Prostate gland (tissue), 2 donors: ENCODE results near the gene TBC1D9B.

ENCODE experiments used
- CTCF ChIP-seq, 4 experiments: fragments of 200-600 bp in 2 of 4; fragments of 450-650 bp in 2 of 4; sonication (generic) in 2 of 4; IDR thresholded peaks; 1 replicate in 3 of 4; 2 replicates in 1 of 4; pipeline ENCODE4 v1.5.1; 2016 to 2019; ENCODE audit warnings: antibody characterized with exemption in 4 of 4, mild to moderate bottlenecking in 2 of 4, moderate library complexity in 2 of 4
- POLR2A ChIP-seq: fragments of 450-650 bp; IDR thresholded peaks from one replicate; pipeline ENCODE4 v1.6.1; 2016; ENCODE audit warnings: antibody characterized with exemption, mild to moderate bottlenecking
- POLR2AphosphoS5 ChIP-seq: sonication (generic); formaldehyde crosslinking; IDR thresholded peaks from one replicate; pipeline ENCODE4 v1.6.1; 2017; ENCODE audit warnings: antibody characterized with exemption

DNA sequence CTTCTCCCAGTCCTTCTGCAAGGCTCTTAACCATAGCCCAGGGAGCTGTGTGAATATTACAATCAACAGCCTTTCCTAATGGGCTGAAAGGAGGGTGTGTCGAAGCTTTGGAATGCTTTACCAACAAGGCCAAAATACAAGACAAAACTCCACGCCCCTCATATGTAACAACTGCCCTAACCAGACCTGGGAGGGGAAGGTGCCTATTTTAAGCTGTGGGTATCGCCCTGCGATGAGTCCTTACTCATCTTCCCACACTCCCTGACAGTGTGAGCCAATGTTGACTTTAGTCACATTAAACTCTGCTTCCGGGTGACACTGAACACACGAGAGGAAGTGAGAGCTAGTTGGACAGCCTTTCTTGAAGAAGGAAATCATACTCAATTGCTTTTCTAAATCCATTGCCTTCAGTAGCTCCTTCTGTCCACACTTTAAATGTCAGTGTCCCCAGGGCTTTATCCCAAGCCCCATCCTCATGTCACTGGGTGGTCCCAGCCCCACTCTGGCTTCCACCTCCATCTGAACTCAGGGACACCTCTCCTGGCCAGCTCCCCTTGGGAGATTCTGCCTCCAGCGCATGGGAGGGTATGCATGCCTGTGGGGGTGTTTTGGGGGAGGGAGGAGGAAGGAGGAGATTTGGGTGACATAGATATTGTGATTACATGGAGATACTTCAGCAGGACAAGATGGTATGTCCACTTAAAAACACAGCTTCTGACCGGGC, 6.5 kb upstream of the TBC1D9B start:
- TF ChIP-seq POLR2A (no peak), CTCF (IDR thresholded peaks at IDR 0.05) (no peak), POLR2AphosphoS5 (peak; percentile 46)
